Activated CD4-positive, alpha-beta T cell treated with anti-CD3 and anti-CD28 coated beads for 36 hours (primary cell): ENCODE results near the gene CD74. TPM values are rescaled to one million over a fixed set of nuclear protein-coding genes. Genes with fewer than 3 reads are reported as not detected.

Source experiments
- ATAC-seq: fragments of 200-7000 bp; cut with Tn5 transposase; one replicate; pipeline ENCODE4 v1.10.0; 2021; ENCODE audit warnings: mild to moderate bottlenecking, moderate library complexity
- CTCF ChIA-PET: fragments of 350-600 bp; sonication (Branson Sonifier 250); formaldehyde crosslinking; loops from one replicate; lab custom pipeline; 2021; ENCODE audit warnings: antibody characterized with exemption; lab: Charles Lee
- POLR2A ChIA-PET: fragments of 350-600 bp; sonication (Branson Sonifier 250); formaldehyde crosslinking; loops from one replicate; lab custom pipeline; 2021; ENCODE audit warnings: antibody characterized with exemption, inconsistent platforms; lab: Charles Lee
- DNase-seq: peaks from one replicate; pipeline ENCODE4 v3.0.0-alpha.2; 2020
- H3K27ac Mint-ChIP-seq: one replicate; pipeline ENCODE4 v1.8.0; 2021; ENCODE audit warnings: mixed read lengths
- H3K27me3 Mint-ChIP-seq: one replicate; pipeline ENCODE4 v1.8.0; 2021; ENCODE audit warnings: mixed read lengths
- H3K36me3 Mint-ChIP-seq: one replicate; pipeline ENCODE4 v1.8.0; 2021; ENCODE audit warnings: low read depth, mixed read lengths
- H3K4me1 Mint-ChIP-seq: one replicate; pipeline ENCODE4 v1.8.0; 2021; ENCODE audit warnings: mixed read lengths
- H3K4me3 Mint-ChIP-seq: one replicate; pipeline ENCODE4 v1.8.0; 2021; ENCODE audit warnings: mild to moderate bottlenecking, moderate library complexity, mixed read lengths
- H3K9me3 Mint-ChIP-seq: one replicate; pipeline ENCODE4 v1.8.0; 2021; ENCODE audit warnings: low read depth, mixed read lengths
- intact Hi-C, 2 experiments: fragments of 100-400 bp; cut with DNase I in 1 of 2; cut with micrococcal nuclease in 1 of 2; formaldehyde crosslinking; loops; one replicate each; pipeline versions ENCODE4 v1.14.2 to v1.15.1; 2022 to 2024; cut with DNase I, micrococcal nuclease
- total RNA-seq, 2 experiments: library from RNA; stranded (reverse); gene quantifications; one replicate each; pipeline ENCODE4 v1.2.3, GENCODE V29; 2021

CD74 gene
- total RNA-seq, 2 experiments from 2014 or later, result 217 to 290 TPM

DNA sequence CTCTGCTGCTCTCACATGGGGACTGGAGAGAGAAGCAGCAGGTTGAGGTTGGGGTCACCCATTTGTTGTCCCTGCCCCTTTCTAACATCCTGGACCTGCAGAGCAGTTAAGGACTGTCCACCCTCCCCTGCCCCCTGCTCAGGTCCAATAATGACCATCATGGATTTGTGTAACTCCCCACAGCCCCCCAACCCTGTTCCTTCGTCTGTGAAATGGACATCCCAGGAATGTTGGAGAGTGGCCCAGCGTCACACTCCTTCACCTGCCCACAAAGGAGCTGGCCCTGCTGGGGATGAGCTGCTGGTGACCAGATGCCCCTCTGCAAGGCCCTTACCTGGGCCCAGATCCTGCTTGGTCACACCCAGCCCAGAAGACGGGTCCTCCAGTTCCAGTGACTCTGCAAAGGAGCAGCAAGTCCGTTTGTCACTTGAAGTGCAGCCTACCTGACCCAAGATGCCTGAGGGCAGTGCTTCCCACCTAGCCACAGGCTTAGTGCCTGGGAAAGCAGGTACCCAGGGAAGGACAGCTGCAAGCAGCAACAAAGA lies 10.4 kb downstream of the CD74 start:
- Mint-ChIP-seq H3K36me3 (peaks cover 40% of the 10 kb centered on the region), H3K27me3 (no peaks in the 10 kb centered on the region), H3K9me3 (no peaks in the 10 kb centered on the region), H3K27ac (no peak overlapping the region), H3K4me3 (no peak overlapping the region), H3K4me1 (no peaks in the 10 kb centered on the region)
- DNase-seq, result no peak
- intact Hi-C loops, result no loop called here
- ATAC-seq, result no peak
- ChIA-PET POLR2A (interaction anchor here (0.6 kb wide), 1 partner anchor 8 kb away, joined by 11 read pairs; no protein-coding TSS in a partner anchor), CTCF (interaction anchor here (2.3 kb wide), 1 partner anchor 34 kb away, joined by 7 read pairs; no protein-coding TSS in a partner anchor)

DNA sequence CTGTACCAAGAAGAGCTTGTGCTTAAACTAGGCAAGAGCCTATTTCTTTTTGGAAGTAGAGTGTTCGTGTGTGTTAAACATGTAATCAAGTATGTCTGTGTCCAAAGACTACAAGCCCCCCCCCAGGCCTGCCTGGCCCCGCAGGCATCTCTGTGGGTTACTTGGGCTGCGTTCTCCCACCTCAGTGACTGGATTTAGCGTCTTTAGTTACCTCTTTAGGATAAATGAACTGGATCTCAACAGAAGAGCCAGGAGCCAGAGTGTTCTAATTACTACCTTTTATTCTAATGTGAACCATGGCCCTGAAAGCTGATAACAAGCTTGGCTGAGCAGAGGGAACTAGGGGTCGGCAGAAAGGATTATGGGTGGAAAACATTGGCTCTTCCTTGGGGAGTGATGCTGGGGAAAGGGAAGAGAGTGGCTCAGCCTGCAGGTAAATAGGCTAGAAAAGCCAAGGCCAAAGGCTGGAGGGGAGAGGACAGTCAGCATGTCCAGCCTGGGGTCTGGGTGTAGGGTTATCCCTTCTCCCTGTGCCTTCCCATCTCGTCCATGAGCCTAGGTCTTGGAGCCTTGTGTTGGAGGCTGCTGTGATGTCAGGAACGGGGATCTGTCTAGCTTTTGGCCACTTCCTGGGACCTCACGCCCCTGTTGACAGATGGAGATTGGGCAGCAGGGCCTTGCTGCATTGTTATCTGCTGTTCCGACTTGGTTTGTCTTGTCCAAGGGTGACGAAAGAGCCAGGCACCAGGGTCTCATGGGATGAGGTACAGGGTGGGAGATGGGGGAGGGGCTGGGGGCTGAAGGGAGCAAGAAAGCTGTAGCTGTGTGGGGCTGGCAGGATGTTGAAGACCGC lies 11.1 kb downstream of the CD74 start:
- no peak overlapping the region for H3K27ac Mint-ChIP-seq
- ATAC-seq (no peak), DNase-seq (no peak)
- no peaks in the 10 kb centered on the region for H3K27me3 Mint-ChIP-seq
- no peak overlapping the region for H3K4me3 Mint-ChIP-seq
- ChIA-PET POLR2A (no interaction called here), CTCF (interaction anchor here (1.0 to 2.3 kb wide), 2 partner anchors 34 to 36 kb away, joined by 3 to 7 read pairs; no protein-coding TSS in a partner anchor)
- no peaks in the 10 kb centered on the region for H3K4me1 Mint-ChIP-seq
- peaks cover 41% of the 10 kb centered on the region for H3K36me3 Mint-ChIP-seq
- H3K9me3 Mint-ChIP-seq, result no peaks in the 10 kb centered on the region
- intact Hi-C loops, result no loop called here

DNA sequence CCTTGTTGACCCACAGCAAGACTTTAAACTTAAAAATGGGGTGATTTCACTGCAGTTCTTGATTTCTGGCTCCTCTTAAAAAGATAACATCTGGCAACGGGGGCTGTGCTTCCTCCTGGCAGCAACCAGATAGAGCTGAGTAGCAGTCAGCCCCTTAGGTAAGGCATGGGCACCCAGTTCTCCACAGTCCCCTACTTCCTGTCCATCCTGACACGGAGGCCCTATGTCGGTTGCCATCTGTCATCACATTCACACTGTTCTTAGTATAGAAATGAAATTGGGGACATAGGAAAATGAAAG lies 11.7 kb downstream of the CD74 start:
- intact Hi-C loops, result no loop called here
- ChIA-PET POLR2A (no interaction called here), CTCF (interaction anchor here (1.0 to 2.3 kb wide), 2 partner anchors 35 to 37 kb away, joined by 3 to 7 read pairs; no protein-coding TSS in a partner anchor)
- Mint-ChIP-seq H3K27me3 (no peaks in the 10 kb centered on the region), H3K9me3 (no peaks in the 10 kb centered on the region), H3K36me3 (peaks cover 39% of the 10 kb centered on the region), H3K4me3 (no peak overlapping the region), H3K27ac (no peak overlapping the region), H3K4me1 (no peaks in the 10 kb centered on the region)
- ATAC-seq, result no peak
- no peak for DNase-seq

DNA sequence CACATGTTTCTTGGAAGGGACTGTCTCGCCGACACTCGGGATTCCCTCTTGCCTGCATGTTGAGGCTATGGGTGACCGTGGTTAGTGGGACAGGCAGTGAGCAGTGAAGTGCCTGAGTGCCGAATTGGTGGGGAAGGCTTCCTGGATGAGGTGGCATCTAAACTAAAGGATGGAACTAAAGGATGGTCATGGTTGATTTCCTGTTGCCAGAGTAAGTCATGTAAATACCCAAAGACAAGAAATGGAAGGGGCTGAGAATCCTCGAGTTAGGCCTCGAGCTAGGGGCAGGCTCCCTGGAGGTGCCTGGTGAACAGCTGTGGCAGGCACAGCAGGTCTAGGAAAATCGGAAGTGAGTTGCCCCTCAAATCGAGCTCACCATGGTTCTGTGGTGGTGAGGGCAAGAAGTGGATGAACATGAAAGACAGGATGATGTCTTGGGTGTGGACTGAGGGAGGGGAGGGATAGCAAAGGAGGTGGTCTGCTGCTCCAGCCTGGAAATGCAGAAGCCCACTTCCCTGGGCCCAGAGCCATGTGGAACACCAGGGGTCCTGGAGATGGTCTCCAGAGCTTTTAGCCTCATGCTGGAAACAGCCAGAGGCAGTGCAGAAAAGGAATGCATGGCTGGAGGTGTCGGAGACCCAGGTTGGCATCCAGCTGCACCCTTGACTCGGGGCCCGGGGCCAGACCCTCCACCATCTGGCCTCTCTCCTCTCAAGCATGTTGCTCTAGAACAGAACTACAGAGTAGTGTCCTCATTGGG lies 12.2 kb downstream of the CD74 start:
- no peak for ATAC-seq
- Mint-ChIP-seq H3K27ac (no peak overlapping the region), H3K36me3 (peaks cover 38% of the 10 kb centered on the region)

DNA sequence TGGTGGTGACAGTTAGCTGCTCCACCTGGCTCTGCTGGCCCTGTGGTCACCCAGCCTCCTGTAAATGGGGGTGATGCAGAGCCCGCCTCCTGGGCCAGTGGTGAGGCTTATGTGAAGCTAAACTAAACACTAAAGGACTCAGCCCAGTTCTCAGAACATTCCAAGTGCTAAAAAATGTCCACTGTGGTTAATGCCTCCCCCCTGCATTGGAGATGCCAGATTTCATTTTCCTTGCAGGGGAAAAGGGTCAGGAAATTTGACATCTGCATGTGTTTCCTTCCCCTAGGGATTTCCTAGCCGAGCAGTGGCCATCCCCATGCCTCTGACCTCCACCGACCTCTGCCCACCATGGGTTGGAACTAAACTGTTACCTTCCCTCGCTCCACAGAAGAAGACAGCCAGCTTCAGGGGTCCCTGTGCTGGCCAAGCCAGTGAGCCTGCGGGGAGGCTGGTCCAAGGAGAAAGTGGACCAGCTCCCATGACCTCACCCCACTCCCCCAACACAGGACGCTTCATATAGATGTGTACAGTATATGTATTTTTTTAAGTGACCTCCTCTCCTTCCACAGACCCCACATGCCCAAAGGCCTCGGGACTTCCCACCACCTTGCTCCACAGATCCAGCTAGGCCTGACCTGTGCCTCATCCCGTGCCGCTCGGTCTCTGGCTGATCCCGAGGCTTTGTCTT lies 13.0 kb downstream of the CD74 start:
- intact Hi-C loops, result no loop called here
- no peak for DNase-seq

More for the DNA sequence above, 12.2 kb downstream of the CD74 start:
- no peaks in the 10 kb centered on the region for H3K27me3 Mint-ChIP-seq
- H3K4me1 Mint-ChIP-seq, result no peaks in the 10 kb centered on the region
- CTCF ChIA-PET, result interaction anchor here (1.0 to 3.3 kb wide), 4 partner anchors 11 to 37 kb away, joined by 3 to 22 read pairs (median 8); partner anchors contain the start of gene CD74
- H3K9me3 Mint-ChIP-seq, result no peaks in the 10 kb centered on the region
- POLR2A ChIA-PET, result no interaction called here
- H3K4me3 Mint-ChIP-seq, result no peak overlapping the region
- intact Hi-C loops, result no loop called here
- no peak for DNase-seq

DNA sequence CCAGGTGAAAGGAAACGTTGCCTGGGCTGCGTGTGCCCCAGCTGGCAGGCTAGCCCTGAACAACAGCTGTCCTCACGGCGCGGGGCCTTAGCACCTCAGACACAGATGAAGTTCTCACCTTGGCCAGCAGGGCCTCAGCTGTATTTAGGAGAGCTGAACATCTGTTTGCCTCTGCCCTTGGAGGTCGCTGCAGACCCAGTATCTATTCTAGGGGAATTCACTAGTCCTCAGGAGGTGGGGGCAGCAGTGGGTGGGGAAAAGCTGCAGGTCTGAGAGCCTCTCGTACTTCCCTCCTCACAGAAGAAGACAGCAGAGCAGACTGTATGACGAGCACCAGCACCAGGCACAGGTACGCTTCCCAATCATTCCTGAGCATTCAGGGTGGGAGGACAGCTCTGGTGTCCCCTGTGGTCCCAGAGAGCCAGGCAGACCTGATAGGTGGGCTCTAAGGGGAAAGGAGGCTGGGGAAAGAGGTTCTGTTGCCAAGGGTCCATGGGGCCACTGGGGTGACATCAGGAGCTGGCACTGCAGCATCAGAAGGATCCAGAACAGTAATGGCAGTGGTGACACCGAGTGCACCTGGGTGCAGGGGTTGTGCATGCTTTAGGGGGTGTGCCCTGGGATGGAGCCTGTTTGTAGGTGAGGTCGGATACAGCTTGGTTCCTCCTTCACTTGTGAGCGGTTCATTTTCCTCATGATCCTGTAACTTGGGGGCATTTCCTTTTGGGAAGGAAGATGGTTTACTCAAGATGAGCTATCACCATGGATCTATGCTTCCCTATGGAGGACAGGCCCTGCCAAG lies 13.8 kb downstream of the CD74 start:
- Mint-ChIP-seq H3K36me3 (peaks cover 33% of the 10 kb centered on the region), H3K9me3 (no peaks in the 10 kb centered on the region), H3K27me3 (no peaks in the 10 kb centered on the region), H3K4me1 (no peaks in the 10 kb centered on the region), H3K4me3 (no peak overlapping the region), H3K27ac (no peak overlapping the region)
- intact Hi-C loops, result loop anchor here in 1 of 2 experiments (1.0 kb wide), 1 partner anchor 37 kb away; no protein-coding TSS in a partner anchor
- ChIA-PET CTCF (interaction anchor here (0.6 to 4.4 kb wide), 13 partner anchors 8 to 163 kb away, joined by 3 to 48 read pairs (median 4); partner anchors contain the start of gene CD74), POLR2A (interaction anchor here (0.6 to 0.9 kb wide), 2 partner anchors 14 to 45 kb away, joined by 4 to 5 read pairs; partner anchors contain the start of gene CD74)
- DNase-seq (peak; percentile 38), ATAC-seq (peak; percentile 56)

More for the DNA sequence above, 13.0 kb downstream of the CD74 start:
- ChIA-PET POLR2A (interaction anchor here (0.9 kb wide), 1 partner anchor 13 kb away, joined by 5 read pairs; the partner anchor contains the start of gene CD74), CTCF (interaction anchor here (1.3 to 4.4 kb wide), 4 partner anchors 12 to 36 kb away, joined by 3 to 48 read pairs (median 16); partner anchors contain the start of gene CD74)
- Mint-ChIP-seq H3K9me3 (no peaks in the 10 kb centered on the region), H3K27me3 (no peaks in the 10 kb centered on the region), H3K36me3 (peaks cover 35% of the 10 kb centered on the region), H3K4me1 (no peaks in the 10 kb centered on the region), H3K4me3 (no peak overlapping the region), H3K27ac (no peak overlapping the region)
- ATAC-seq, result no peak

DNA sequence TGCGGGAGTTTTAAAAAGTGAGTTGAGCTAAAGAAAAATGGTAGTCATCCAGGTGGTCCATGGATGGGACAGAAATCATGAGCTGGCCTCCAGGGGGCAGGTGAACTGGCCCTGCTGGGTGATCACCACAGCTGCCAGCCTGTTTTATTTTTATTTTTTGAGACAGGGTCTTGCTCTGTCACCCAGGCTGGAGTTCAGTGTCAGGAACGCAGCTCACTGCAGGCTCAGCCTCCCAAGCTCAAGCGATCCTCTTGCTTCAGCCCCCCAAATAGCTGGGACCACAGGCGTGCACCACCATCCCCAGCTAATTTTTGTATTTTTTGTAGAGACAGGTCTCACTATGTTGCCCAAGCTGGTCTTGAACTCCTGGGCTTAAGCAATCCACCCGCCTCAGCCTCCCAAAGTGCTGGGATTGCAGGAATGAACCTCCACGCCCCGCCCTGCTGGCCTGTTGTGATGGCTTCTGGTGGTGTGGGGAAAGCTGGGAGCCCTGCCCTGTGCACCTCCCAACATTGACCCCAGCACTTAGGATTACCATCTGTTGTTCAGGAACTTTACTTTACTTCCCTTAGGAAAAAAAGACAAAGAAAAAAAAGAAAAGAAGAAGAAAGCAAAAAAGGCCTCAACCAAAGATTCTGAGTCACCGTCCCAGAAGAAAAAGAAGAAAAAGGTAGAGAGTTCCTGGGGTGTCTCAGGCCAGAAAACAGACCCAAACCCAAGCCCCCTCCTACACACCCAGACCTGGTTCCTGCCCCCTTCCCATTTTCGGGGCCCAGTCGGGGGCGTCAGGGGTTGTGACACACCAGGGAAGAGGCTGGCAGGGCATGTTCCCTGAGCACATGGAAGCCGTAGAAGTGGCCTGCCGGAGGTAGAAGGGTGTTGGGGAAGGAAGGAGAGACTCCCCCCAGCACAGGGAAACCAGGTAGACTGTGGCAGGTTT lies 14.7 kb downstream of the CD74 start:
- Mint-ChIP-seq H3K4me3 (no peak overlapping the region), H3K36me3 (peaks cover 32% of the 10 kb centered on the region), H3K27ac (peak overlapping the region; percentile 7), H3K9me3 (no peaks in the 10 kb centered on the region), H3K4me1 (no peaks in the 10 kb centered on the region), H3K27me3 (no peaks in the 10 kb centered on the region)
- ChIA-PET CTCF (interaction anchor here (0.6 to 4.4 kb wide), 13 partner anchors 9 to 162 kb away, joined by 3 to 48 read pairs (median 4); partner anchors contain the start of gene CD74), POLR2A (interaction anchor here (0.6 to 1.2 kb wide), 3 partner anchors 27 to 344 kb away, joined by 3 to 4 read pairs (median 3); no protein-coding TSS in a partner anchor)
- intact Hi-C loops, result loop anchor here (1.0 kb wide), 1 partner anchor 38 kb away; no protein-coding TSS in a partner anchor
- ATAC-seq (no peak), DNase-seq (no peak)

DNA sequence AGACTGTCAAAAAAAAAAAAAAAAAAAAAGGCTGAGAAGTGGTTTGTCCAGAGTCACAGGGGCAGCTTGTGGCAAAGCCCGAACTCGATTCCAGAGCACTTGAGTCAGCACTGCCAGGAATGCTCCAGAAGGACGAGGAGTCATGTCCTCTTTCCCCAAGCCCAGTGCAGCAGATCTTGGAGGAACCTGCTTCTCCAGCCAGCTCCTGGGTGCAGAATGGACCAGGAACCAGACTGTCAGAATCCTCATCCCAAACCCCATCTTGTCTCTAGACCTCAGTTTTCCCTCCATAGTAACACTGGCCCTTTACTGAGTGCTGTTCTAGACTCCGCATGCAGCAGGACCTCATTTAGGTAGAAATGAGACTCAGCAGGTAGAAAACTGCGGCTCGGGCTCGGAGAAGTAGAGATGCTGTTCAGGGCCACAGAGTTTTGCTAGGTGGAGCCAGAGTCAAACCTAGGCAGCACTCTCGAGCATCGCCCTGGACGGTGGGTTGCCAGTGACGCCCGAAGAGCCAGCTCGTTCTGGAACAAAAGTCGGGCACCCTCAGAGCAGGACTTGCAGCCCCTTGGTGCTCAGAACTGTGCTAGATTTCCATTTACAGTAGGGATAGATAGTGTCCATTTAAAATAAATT lies 15.4 kb downstream of the CD74 start:
- peaks cover 27% of the 10 kb centered on the region for H3K36me3 Mint-ChIP-seq
- H3K4me3 Mint-ChIP-seq, result no peak overlapping the region
- no peaks in the 10 kb centered on the region for H3K27me3 Mint-ChIP-seq
- DNase-seq (no peak), ATAC-seq (no peak)
- POLR2A ChIA-PET, result interaction anchor here (0.7 to 1.2 kb wide), 3 partner anchors 12 to 344 kb away, joined by 3 to 5 read pairs (median 3); no protein-coding TSS in a partner anchor
- intact Hi-C loops, result loop anchor here in 1 of 2 experiments (1.0 kb wide), 1 partner anchor 39 kb away; no protein-coding TSS in a partner anchor
- CTCF ChIA-PET, result interaction anchor here (0.6 to 4.4 kb wide), 6 partner anchors 10 to 304 kb away, joined by 3 to 48 read pairs (median 10); partner anchors contain the start of gene CD74
- H3K27ac Mint-ChIP-seq, result no peak overlapping the region
- no peaks in the 10 kb centered on the region for H3K4me1 Mint-ChIP-seq
- H3K9me3 Mint-ChIP-seq, result no peaks in the 10 kb centered on the region

DNA sequence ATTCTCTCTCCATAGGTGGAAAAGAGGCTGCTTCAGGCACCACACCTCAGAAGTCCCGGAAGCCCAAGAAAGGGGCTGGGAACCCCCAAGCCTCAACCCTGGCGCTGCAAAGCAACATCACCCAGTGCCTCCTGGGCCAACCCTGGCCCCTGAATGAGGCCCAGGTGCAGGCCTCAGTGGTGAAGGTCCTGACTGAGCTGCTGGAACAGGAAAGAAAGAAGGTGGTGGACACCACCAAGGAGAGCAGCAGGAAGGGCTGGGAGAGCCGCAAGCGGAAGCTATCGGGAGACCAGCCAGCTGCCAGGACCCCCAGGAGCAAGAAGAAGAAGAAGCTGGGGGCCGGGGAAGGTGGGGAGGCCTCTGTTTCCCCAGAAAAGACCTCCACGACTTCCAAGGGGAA lies 16.4 kb downstream of the CD74 start:
- no peak overlapping the region for H3K27ac Mint-ChIP-seq
- H3K4me1 Mint-ChIP-seq, result no peaks in the 10 kb centered on the region
- ChIA-PET CTCF (interaction anchor here (1.1 to 4.4 kb wide), 2 partner anchors 17 to 40 kb away, joined by 4 to 48 read pairs; partner anchors contain the start of gene CD74), POLR2A (interaction anchor here (1.0 to 1.4 kb wide), 2 partner anchors 11 to 15 kb away, joined by 3 to 5 read pairs; no protein-coding TSS in a partner anchor)
- ATAC-seq (no peak), DNase-seq (no peak)
- H3K4me3 Mint-ChIP-seq, result no peak overlapping the region
- H3K36me3 Mint-ChIP-seq, result peaks cover 27% of the 10 kb centered on the region
- H3K27me3 Mint-ChIP-seq, result no peaks in the 10 kb centered on the region
- no peaks in the 10 kb centered on the region for H3K9me3 Mint-ChIP-seq
- intact Hi-C loops, result no loop called here
